ENCODE data around the gene ANKRD28. TPM values are rescaled to one million over a fixed set of nuclear protein-coding genes. Genes with fewer than 3 reads are reported as not detected.

The ANKRD28 gene
- total and polyA plus RNA-seq, 2 of the 13 experiments (the other 11 are each of a cell fraction or from before 2014, with no cell fraction given) = 21.0 to 28.9 TPM

DNA sequence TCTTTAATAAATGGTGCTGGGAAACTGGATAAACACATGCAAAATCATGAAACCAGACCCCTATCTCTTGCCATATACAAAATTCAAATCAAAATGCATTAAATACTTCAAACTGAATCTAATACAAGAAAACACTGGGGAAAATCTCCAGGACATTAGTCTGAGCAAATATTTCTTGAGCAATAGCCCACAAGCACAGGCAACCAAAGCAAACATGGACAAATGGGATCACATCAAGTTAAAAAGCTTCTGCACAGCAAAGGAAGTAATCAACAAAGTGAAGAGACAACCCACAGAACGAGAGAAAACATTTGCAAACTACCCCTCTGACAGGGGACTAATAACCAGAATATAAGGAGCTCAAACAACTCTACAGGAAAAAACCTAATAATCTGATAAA, 6.3 kb downstream of the ANKRD28 start (continued):
- TF ChIP-seq, protein P1, sequence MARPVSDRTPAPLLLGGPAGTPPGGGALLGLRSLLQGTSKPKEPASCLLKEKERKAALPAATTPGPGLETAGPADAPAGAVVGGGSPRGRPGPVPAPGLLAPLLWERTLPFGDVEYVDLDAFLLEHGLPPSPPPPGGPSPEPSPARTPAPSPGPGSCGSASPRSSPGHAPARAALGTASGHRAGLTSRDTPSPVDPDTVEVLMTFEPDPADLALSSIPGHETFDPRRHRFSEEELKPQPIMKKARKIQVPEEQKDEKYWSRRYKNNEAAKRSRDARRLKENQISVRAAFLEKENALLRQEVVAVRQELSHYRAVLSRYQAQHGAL (CRISPR knock-in tag; IDR thresholded peaks at IDR 0.05; ENCODE audit: not compliant biosample characterization) = no peak
- TF ChIP-seq MLLT10 (CRISPR knock-in tag; IDR thresholded peaks at IDR 0.05) (no peak), THAP8 (CRISPR knock-in tag; IDR thresholded peaks at IDR 0.05; ENCODE audit: borderline replicate concordance) (no peak), CHCHD3 (CRISPR knock-in tag; IDR thresholded peaks at IDR 0.05) (no peak), ZNF644 (CRISPR knock-in tag; IDR thresholded peaks at IDR 0.05; ENCODE audit: low read depth) (0 out of 2 replicates have a peak, but pooled peaks have one; percentile 22), TRIM22 (IDR thresholded peaks at IDR 0.05) (no peak), SP2 (CRISPR knock-in tag; IDR thresholded peaks at IDR 0.05) (no peak), IKZF1 (IDR thresholded peaks at IDR 0.05) (no peak), ZFP62 (CRISPR knock-in tag; IDR thresholded peaks at IDR 0.05) (no peak), ZNF570 (CRISPR knock-in tag; IDR thresholded peaks at IDR 0.05; ENCODE audit: borderline replicate concordance) (peak; percentile 99), FOXP1 (IDR thresholded peaks at IDR 0.05) (no peak), FOXP1 (CRISPR knock-in tag; IDR thresholded peaks at IDR 0.05) (peak; percentile 66; the same call in 1 of the 2 replicates), ZBTB7A (CRISPR knock-in tag; IDR thresholded peaks at IDR 0.05) (no peak), SCMH1 (CRISPR knock-in tag; IDR thresholded peaks at IDR 0.05; ENCODE audit: borderline replicate concordance) (no peak), POGZ (CRISPR knock-in tag; IDR thresholded peaks at IDR 0.05) (0 out of 2 replicates have a peak, but pooled peaks have one; percentile 51), FOXA1 (IDR thresholded peaks at IDR 0.05) (no peak), FOXA1 (CRISPR knock-in tag; IDR thresholded peaks at IDR 0.05) (peak; percentile 59; the same call in 1 of the 2 replicates), NR2F2 (IDR thresholded peaks at IDR 0.05; ENCODE audit: borderline replicate concordance, low read depth) (0 out of 2 replicates have a peak, but pooled peaks have one; percentile 15), SETDB1 (CRISPR knock-in tag; IDR thresholded peaks at IDR 0.05; ENCODE audit: borderline replicate concordance) (no peak), ZNF10 (CRISPR knock-in tag; IDR thresholded peaks at IDR 0.05; ENCODE audit: borderline replicate concordance, low read depth) (no peak), ZKSCAN1 (IDR thresholded peaks at IDR 0.05; ENCODE audit: low read length) (no peak), ZNF33A (CRISPR knock-in tag; IDR thresholded peaks at IDR 0.05; ENCODE audit: borderline replicate concordance) (no peak), TFDP2 (CRISPR knock-in tag; IDR thresholded peaks at IDR 0.05) (no peak), TGIF2 (CRISPR knock-in tag; IDR thresholded peaks at IDR 0.05) (no peak), CEBPG (CRISPR knock-in tag; IDR thresholded peaks at IDR 0.05) (peak; percentile 75), ZNF772 (CRISPR knock-in tag; IDR thresholded peaks at IDR 0.05) (no peak), MTA3 (CRISPR knock-in tag; IDR thresholded peaks at IDR 0.05) (no peak), NKX3-1 (CRISPR knock-in tag; IDR thresholded peaks at IDR 0.05) (no peak)

Data from HepG2 (cell line).